GM21515 (cell line): Measurements from ENCODE around the gene SLC25A47.
"Not testable (repeated sequence)": the region's sequence is repeated elsewhere in the genome, so short reads cannot be mapped to it uniquely, and the experiment has no call there.

Source experiments
- ATAC-seq: cut with Tn5 transposase; IDR thresholded peaks from one replicate; pipeline ENCODE4 v1.9.1; 2021; ENCODE audit not compliant: unreplicated experiment

SLC25A47 gene

GRCh38 chr14:100342826-100343225 lies 19.7 kb downstream of the SLC25A47 start:
- not testable (repeated sequence) for ATAC-seq

- ATAC-seq: not testable (repeated sequence)
Measured at GRCh38 chr14:100344657-100345056, 21.5 kb downstream of the SLC25A47 start.

GRCh38 chr14:100345711-100346110 lies 22.6 kb downstream of the SLC25A47 start:
- no peak for ATAC-seq

- no peak for ATAC-seq
Measured at GRCh38 chr14:100346306-100347091, 23.4 kb downstream of the SLC25A47 start.

GRCh38 chr14:100348253-100348729 lies 25.2 kb downstream of the SLC25A47 start:
- ATAC-seq: no peak

GRCh38 chr14:100348784-100349685 lies 25.9 kb downstream of the SLC25A47 start:
- no peak for ATAC-seq

- ATAC-seq: no peak
Measured at GRCh38 chr14:100350276-100350926, 27.3 kb downstream of the SLC25A47 start.

- ATAC-seq: no peak
Measured at GRCh38 chr14:100350986-100351385, 27.8 kb downstream of the SLC25A47 start.

- ATAC-seq: no peak
Measured at GRCh38 chr14:100358396-100358795, 35.3 kb downstream of the SLC25A47 start.

- ATAC-seq: no peak
Measured at GRCh38 chr14:100359111-100359510, 36.0 kb downstream of the SLC25A47 start.

- ATAC-seq: no peak
Measured at GRCh38 chr14:100359881-100360280, 36.7 kb downstream of the SLC25A47 start.

- ATAC-seq: no peak
Measured at GRCh38 chr14:100361626-100362025, 38.5 kb downstream of the SLC25A47 start.

- ATAC-seq: no peak
Measured at GRCh38 chr14:100362311-100362927, 39.3 kb downstream of the SLC25A47 start.

GRCh38 chr14:100363053-100363452 lies 39.9 kb downstream of the SLC25A47 start:
- no peak for ATAC-seq

- ATAC-seq: no peak
Measured at GRCh38 chr14:100364403-100364802, 41.3 kb downstream of the SLC25A47 start.

GRCh38 chr14:100365741-100366140 lies 42.6 kb downstream of the SLC25A47 start:
- ATAC-seq: no peak

- no peak for ATAC-seq
Measured at GRCh38 chr14:100369019-100369418, 45.9 kb downstream of the SLC25A47 start.

GRCh38 chr14:100370003-100370402 lies 46.9 kb downstream of the SLC25A47 start:
- ATAC-seq: no peak

- no peak for ATAC-seq
Measured at GRCh38 chr14:100371773-100372172, 48.6 kb downstream of the SLC25A47 start.

GRCh38 chr14:100372357-100373048 lies 49.4 kb downstream of the SLC25A47 start:
- ATAC-seq: no peak
